SH-SY5Y (cell line): ENCODE measurements around the gene RSPH9.

Source experiments
- GATA2 ChIP-seq: IDR thresholded peaks from 2 replicates; pipeline ENCODE4 v1.6.1; 2011; ENCODE audit warnings: mild to moderate bottlenecking, low read depth, low read length
- GATA3 ChIP-seq: IDR thresholded peaks from 2 replicates; pipeline ENCODE4 v1.6.1; 2011; ENCODE audit warnings: low read depth, mild to moderate bottlenecking, low read length, moderate library complexity

Gene RSPH9

DNA sequence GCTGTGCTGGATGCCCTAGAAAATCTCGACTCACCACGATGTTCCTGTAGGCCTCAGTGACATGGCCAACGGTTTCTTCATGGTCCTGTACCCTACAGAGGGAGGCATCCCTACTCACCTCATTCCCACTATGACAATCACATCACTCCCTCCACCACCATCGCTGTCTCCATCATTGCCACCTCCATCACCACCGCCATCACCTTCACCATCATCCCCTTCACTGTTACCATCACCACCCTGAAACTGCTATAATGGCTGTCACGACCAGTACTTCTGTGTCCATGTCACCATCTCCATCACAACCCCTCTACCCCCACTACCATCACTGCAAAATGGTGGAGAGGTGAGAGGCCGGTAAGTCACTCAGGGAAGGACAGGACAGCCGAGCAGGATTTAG lies 72.6 kb downstream of the RSPH9 start:
- TF ChIP-seq GATA2 (no peak), GATA3 (no peak)

DNA sequence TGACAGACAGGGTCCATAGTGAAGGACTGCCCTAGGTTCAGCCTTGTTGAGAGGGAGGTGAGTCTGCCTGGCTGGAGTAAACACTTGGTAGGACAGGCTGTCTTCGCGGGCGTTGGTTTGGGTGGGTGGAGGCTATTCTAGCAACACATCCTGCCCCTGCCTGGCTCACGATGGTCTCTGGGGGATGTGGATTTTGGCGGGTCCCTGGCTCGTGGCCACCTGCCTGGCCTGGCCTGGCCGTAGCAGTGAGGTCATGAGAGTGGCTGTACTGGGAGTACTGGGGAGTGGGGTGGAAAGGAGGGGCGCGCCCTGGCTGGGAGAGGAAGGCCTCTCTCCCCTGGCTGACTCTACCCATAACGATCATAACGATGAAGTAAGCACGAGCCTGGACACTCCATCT lies 73.0 kb downstream of the RSPH9 start:
- TF ChIP-seq GATA3 (no peak), GATA2 (no peak)

DNA sequence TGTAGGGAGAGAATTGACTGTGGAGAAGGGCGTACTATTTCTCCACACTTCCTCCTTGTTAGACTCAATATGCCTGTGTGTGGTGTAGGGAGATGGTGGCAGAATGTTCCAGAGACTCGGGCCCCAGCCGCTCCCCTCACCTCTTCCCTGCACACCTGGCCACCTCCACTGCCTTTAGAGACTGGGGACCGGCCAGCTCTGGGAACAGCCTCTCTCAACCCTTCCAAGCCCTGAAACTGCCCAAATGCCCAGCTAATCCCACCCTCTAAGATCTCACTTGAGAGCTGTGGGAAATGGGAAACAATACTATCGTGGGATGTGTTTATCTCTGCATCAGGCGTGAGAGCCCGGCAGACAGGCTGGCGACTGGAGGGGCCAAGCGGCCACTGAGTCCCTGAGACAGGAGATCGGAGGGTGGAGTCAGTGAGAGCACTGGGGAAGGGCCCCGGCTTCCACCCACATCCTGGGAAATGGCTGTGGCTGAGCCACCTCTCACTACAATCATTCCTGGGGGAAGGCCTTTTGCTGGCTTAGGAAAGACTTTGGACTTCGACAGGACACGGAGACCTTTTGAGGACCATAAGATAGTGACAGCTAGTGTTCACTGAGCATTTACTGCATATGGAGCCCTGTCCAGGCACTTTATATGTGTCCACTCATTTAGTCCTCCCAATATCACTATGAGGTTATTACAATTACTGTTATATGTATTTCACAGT lies 73.7 kb downstream of the RSPH9 start:
- no peak for TF ChIP-seq GATA3
- no peak for TF ChIP-seq GATA2

DNA sequence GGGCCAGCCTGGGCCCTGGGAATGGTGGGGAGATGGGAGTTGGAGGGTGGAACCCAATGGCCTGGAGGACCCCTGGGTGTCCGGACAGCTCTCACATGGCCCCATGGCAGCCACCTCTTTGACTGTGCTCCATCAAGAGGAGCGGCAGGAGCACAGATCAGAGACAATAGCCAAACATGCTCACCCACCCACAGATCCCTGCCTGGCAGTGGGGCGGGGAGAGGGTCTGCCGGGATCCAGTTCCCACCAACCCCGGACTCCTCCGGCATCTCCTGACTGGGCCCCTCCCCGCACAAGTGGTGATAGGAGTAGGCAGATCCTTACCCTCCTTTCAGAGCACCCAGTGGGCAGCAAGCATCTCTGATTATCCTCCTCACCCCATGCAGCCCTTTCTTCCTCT lies 74.7 kb downstream of the RSPH9 start:
- TF ChIP-seq GATA3, result no peak
- no peak for TF ChIP-seq GATA2

- TF ChIP-seq GATA2 (no peak), GATA3 (no peak)
Measured at GRCh38 chr6:43720999-43721398, 76.2 kb downstream of the RSPH9 start.
